T-helper 17 cell (primary cell): ENCODE results near the gene ZNF808. TPM values are rescaled to one million over a fixed set of nuclear protein-coding genes. Genes with fewer than 3 reads are reported as not detected.
A peak's percentile ranks its signal among the peaks of the same experiment; 100 is the strongest.
"Not testable (repeated sequence)": the region's sequence is repeated elsewhere in the genome, so short reads cannot be mapped to it uniquely, and the experiment has no call there.

Source experiments
- ATAC-seq: fragments of 150-1000 bp; cut with Tn5 transposase; 2 replicates; pipeline ENCODE4 v1.10.0; 2021; ENCODE audit warnings: mild to moderate bottlenecking, moderate library complexity
- DNase-seq, 3 donors: peaks; one replicate each; pipeline versions ENCODE4 v3.0.0 to v3.0.0-alpha.2; 2020 to 2021
- H3K9me3 ChIP-seq: one replicate; pipeline ENCODE4 v1.7.0; 2013; ENCODE audit warnings: low read length, mild to moderate bottlenecking; ENCODE audit not compliant: control insufficient read depth, poor library complexity, severe bottlenecking
- H3K27ac Mint-ChIP-seq: one replicate; pipeline ENCODE4 v1.8.0; 2022; ENCODE audit warnings: mild to moderate bottlenecking, moderate library complexity, mixed read lengths
- H3K27me3 Mint-ChIP-seq: one replicate; pipeline ENCODE4 v1.8.0; 2022; ENCODE audit warnings: mixed read lengths
- H3K36me3 Mint-ChIP-seq: one replicate; pipeline ENCODE4 v1.8.0; 2022; ENCODE audit warnings: low read depth, mixed read lengths
- H3K4me1 Mint-ChIP-seq: one replicate; pipeline ENCODE4 v1.8.0; 2022; ENCODE audit warnings: mild to moderate bottlenecking, mixed read lengths
- H3K4me3 Mint-ChIP-seq: one replicate; pipeline ENCODE4 v1.8.0; 2022; ENCODE audit warnings: mild to moderate bottlenecking, moderate library complexity, mixed read lengths
- total RNA-seq, 4 donors: library from RNA in 2 of 4; stranded (reverse) in 2 of 4; gene quantifications; one replicate each; pipeline ENCODE4 v1.2.3 and lab custom pipeline; 2022 to 2026

ZNF808 gene
- total RNA-seq, 2 donors from 2014 or later, result 17.3 to 20.1 TPM

- not testable (repeated sequence) for H3K36me3 Mint-ChIP-seq, DNase-seq, H3K27me3 Mint-ChIP-seq, H3K9me3 ChIP-seq, H3K4me3 Mint-ChIP-seq, H3K27ac Mint-ChIP-seq, ATAC-seq, H3K4me1 Mint-ChIP-seq
These were observed 8.3 kb upstream of the ZNF808 start for GRCh38 chr19:52519175-52519574.

GRCh38 chr19:52520013-52520412, 7.5 kb upstream of the ZNF808 start:
- Mint-ChIP-seq H3K4me3 (no peak overlapping the region), H3K36me3 (no peaks in the 10 kb centered on the region), H3K27ac (no peak overlapping the region), H3K27me3 (no peaks in the 10 kb centered on the region), H3K4me1 (no peaks in the 10 kb centered on the region)
- ATAC-seq, result no peak
- no peak for DNase-seq
- no peaks in the 10 kb centered on the region for H3K9me3 ChIP-seq

- H3K4me3 Mint-ChIP-seq, result no peak overlapping the region
- H3K9me3 ChIP-seq, result no peaks in the 10 kb centered on the region
- H3K4me1 Mint-ChIP-seq, result peaks cover 2% of the 10 kb centered on the region
- no peak for DNase-seq
- no peaks in the 10 kb centered on the region for H3K27me3 Mint-ChIP-seq
- no peak for ATAC-seq
- H3K27ac Mint-ChIP-seq, result no peak overlapping the region
- H3K36me3 Mint-ChIP-seq, result no peaks in the 10 kb centered on the region
These were observed 4.9 kb upstream of the ZNF808 start for GRCh38 chr19:52522551-52522950.

- Mint-ChIP-seq H3K27me3 (no peaks in the 10 kb centered on the region), H3K36me3 (peaks cover 6% of the 10 kb centered on the region), H3K4me3 (no peak overlapping the region), H3K4me1 (peaks cover 14% of the 10 kb centered on the region), H3K27ac (no peak overlapping the region)
- no peak for DNase-seq
- H3K9me3 ChIP-seq, result no peaks in the 10 kb centered on the region
- ATAC-seq, result no peak
These were observed 3.4 kb upstream of the ZNF808 start for GRCh38 chr19:52524086-52524485.

GRCh38 chr19:52527956-52528351, 486 bp downstream of the ZNF808 start:
- Mint-ChIP-seq H3K4me3 (peak overlapping the region; percentile 97), H3K36me3 (peaks cover 6% of the 10 kb centered on the region), H3K27me3 (no peaks in the 10 kb centered on the region), H3K27ac (peak overlapping the region; percentile 96), H3K4me1 (peaks cover 19% of the 10 kb centered on the region)
- ATAC-seq (peak; percentile 2), DNase-seq (no peak)
- H3K9me3 ChIP-seq, result no peaks in the 10 kb centered on the region

- Mint-ChIP-seq H3K27ac (no peak overlapping the region), H3K4me3 (no peak overlapping the region), H3K4me1 (peaks cover 34% of the 10 kb centered on the region), H3K27me3 (no peaks in the 10 kb centered on the region), H3K36me3 (peaks cover 8% of the 10 kb centered on the region)
- H3K9me3 ChIP-seq, result no peaks in the 10 kb centered on the region
- no peak for DNase-seq
- ATAC-seq, result no peak
These were observed 5.0 kb downstream of the ZNF808 start for GRCh38 chr19:52532480-52532879.

GRCh38 chr19:52533901-52534300, 6.4 kb downstream of the ZNF808 start:
- peaks cover 27% of the 10 kb centered on the region for H3K4me1 Mint-ChIP-seq
- ATAC-seq, result no peak
- peaks cover 2% of the 10 kb centered on the region for H3K36me3 Mint-ChIP-seq
- DNase-seq, result no peak
- no peaks in the 10 kb centered on the region for H3K9me3 ChIP-seq
- H3K4me3 Mint-ChIP-seq, result no peak overlapping the region
- H3K27me3 Mint-ChIP-seq, result no peaks in the 10 kb centered on the region
- H3K27ac Mint-ChIP-seq, result no peak overlapping the region

GRCh38 chr19:52535385-52535770, 7.9 kb downstream of the ZNF808 start:
- Mint-ChIP-seq H3K27ac (peak overlapping the region; percentile 84), H3K4me1 (peaks cover 24% of the 10 kb centered on the region), H3K4me3 (peak overlapping the region; percentile 92)
- H3K27me3 Mint-ChIP-seq, H3K36me3 Mint-ChIP-seq, H3K9me3 ChIP-seq: not testable (repeated sequence)
- ATAC-seq (peak; percentile 10), DNase-seq (peak in 1 of 3 donors; percentile 8)

GRCh38 chr19:52535771-52536447, 8.4 kb downstream of the ZNF808 start:
- peak; percentile 82 to 89 (median 87) for DNase-seq
- Mint-ChIP-seq H3K27me3 (no peaks in the 10 kb centered on the region), H3K36me3 (peaks cover 2% of the 10 kb centered on the region), H3K4me3 (peak overlapping the region; percentile 92), H3K4me1 (peaks cover 24% of the 10 kb centered on the region), H3K27ac (peak overlapping the region; percentile 84)
- H3K9me3 ChIP-seq, result no peaks in the 10 kb centered on the region
- peak; percentile 96 for ATAC-seq

- no peaks in the 10 kb centered on the region for H3K27me3 Mint-ChIP-seq
- DNase-seq (peak in 1 of 3 donors; percentile 20), ATAC-seq (peak; percentile 53)
- peak overlapping the region; percentile 92 for H3K4me3 Mint-ChIP-seq
- H3K4me1 Mint-ChIP-seq, result peaks cover 22% of the 10 kb centered on the region
- H3K27ac Mint-ChIP-seq, result peak overlapping the region; percentile 84
- peaks cover 2% of the 10 kb centered on the region for H3K36me3 Mint-ChIP-seq
- no peaks in the 10 kb centered on the region for H3K9me3 ChIP-seq
These were observed 9.0 kb downstream of the ZNF808 start for GRCh38 chr19:52536448-52536800.

- H3K27ac Mint-ChIP-seq, ATAC-seq, H3K9me3 ChIP-seq, H3K27me3 Mint-ChIP-seq, H3K4me3 Mint-ChIP-seq, DNase-seq: not testable (repeated sequence)
- H3K36me3 Mint-ChIP-seq, result peaks cover 10% of the 10 kb centered on the region
- H3K4me1 Mint-ChIP-seq, result peaks cover 29% of the 10 kb centered on the region
These were observed 11.3 kb downstream of the ZNF808 start for GRCh38 chr19:52538815-52539214.

GRCh38 chr19:52541176-52541575, 13.7 kb downstream of the ZNF808 start:
- not testable (repeated sequence) for H3K27ac Mint-ChIP-seq, H3K9me3 ChIP-seq, DNase-seq, ATAC-seq, H3K4me3 Mint-ChIP-seq, H3K27me3 Mint-ChIP-seq
- H3K4me1 Mint-ChIP-seq, result peaks cover 21% of the 10 kb centered on the region
- peaks cover 10% of the 10 kb centered on the region for H3K36me3 Mint-ChIP-seq

- peaks cover 17% of the 10 kb centered on the region for H3K4me1 Mint-ChIP-seq
- H3K36me3 Mint-ChIP-seq, result peaks cover 9% of the 10 kb centered on the region
- DNase-seq, result no peak
- no peak overlapping the region for H3K4me3 Mint-ChIP-seq
- no peaks in the 10 kb centered on the region for H3K9me3 ChIP-seq
- ATAC-seq, result no peak
- H3K27me3 Mint-ChIP-seq, result no peaks in the 10 kb centered on the region
- no peak overlapping the region for H3K27ac Mint-ChIP-seq
These were observed 14.1 kb downstream of the ZNF808 start for GRCh38 chr19:52541608-52542007.

- not testable (repeated sequence) for H3K9me3 ChIP-seq, H3K27me3 Mint-ChIP-seq, ATAC-seq, H3K4me3 Mint-ChIP-seq, DNase-seq
- H3K4me1 Mint-ChIP-seq, result peaks cover 11% of the 10 kb centered on the region
- peaks cover 11% of the 10 kb centered on the region for H3K36me3 Mint-ChIP-seq
- peak overlapping the region; percentile 82 for H3K27ac Mint-ChIP-seq
These were observed 15.1 kb downstream of the ZNF808 start for GRCh38 chr19:52542541-52542940.
